Peyer's patch (tissue), 4 donors: ENCODE results near the gene TAF1B.

Experiments
- CTCF ChIP-seq, 6 experiments: fragments of 450-650 bp in 4 of 6; fragments of 200-600 bp in 2 of 6; sonication (generic) in 1 of 6; IDR thresholded peaks; one replicate each; pipeline ENCODE4 v1.5.1; 2017 to 2019; ENCODE audit warnings: antibody characterized with exemption in 6 of 6, mild to moderate bottlenecking in 3 of 6, moderate library complexity in 1 of 6
- POLR2A ChIP-seq, 2 donors: fragments of 450-650 bp; IDR thresholded peaks; one replicate each; pipeline ENCODE4 v1.5.1; 2017; ENCODE audit warnings: antibody characterized with exemption in 2 of 2, mild to moderate bottlenecking in 2 of 2, moderate library complexity in 2 of 2

GRCh38 chr2:9958057-9958456 lies 114.8 kb downstream of the TAF1B start:
- TF ChIP-seq CTCF (IDR thresholded peaks at IDR 0.05) (no peak), POLR2A (IDR thresholded peaks at IDR 0.05) (no peak)
